ENCODE measurements around the gene ARL8B. TPM values are rescaled to one million over a fixed set of nuclear protein-coding genes. Genes with fewer than 3 reads are reported as not detected.

Gene ARL8B
- total and polyA plus RNA-seq, 10 of the 15 experiments (the other 5 are each of a cell fraction or from before 2014, with no cell fraction given): 22.0 to 80.6 (median 43.7) TPM

- peak; percentile 84 for TF ChIP-seq ZNF687 (IDR thresholded peaks at IDR 0.05)
- TF ChIP-seq SIX5 (IDR thresholded peaks at IDR 0.05; ENCODE audit: low read depth, low read length, severe bottlenecking): no peak
- TF ChIP-seq KAT2A (conservative IDR thresholded peaks at IDR 0.05; ENCODE audit: control insufficient read depth, low read depth, low read length): no peak
- TF ChIP-seq ASH2L (IDR thresholded peaks at IDR 0.05; ENCODE audit: borderline replicate concordance, low read depth): no peak
- 0 out of 2 replicates have a peak, but pooled peaks have one; percentile 25 for TF ChIP-seq PML (IDR thresholded peaks at IDR 0.05; ENCODE audit: low read length)
- peak; percentile 47; the same call in 1 of the 2 replicates for TF ChIP-seq ATF7 (IDR thresholded peaks at IDR 0.05; ENCODE audit: low read depth)
- TF ChIP-seq CUX1 (IDR thresholded peaks at IDR 0.05; ENCODE audit: insufficient replicate concordance, low read depth, low read length): no peak
- TF ChIP-seq PKNOX1 (IDR thresholded peaks at IDR 0.05): no peak
- no peak for TF ChIP-seq IRF4 (IDR thresholded peaks at IDR 0.05; ENCODE audit: low read depth, low read length)
- TF ChIP-seq MEF2A (IDR thresholded peaks at IDR 0.05; ENCODE audit: insufficient read depth, low read depth, low read length): no peak
- TF ChIP-seq PRDM15 (CRISPR knock-in tag; IDR thresholded peaks at IDR 0.05): no peak
Observed at GRCh38 chr3:5186089-5186857, 64.2 kb downstream of the ARL8B start (continued).

Data from GM12878 (cell line).